Measurements from ENCODE around the gene PA2G4.

PA2G4 gene

GRCh38 chr12:56080556-56081138, 23.7 kb upstream of the PA2G4 start:
- Histone ChIP-seq H3K27ac (ENCODE audit: low read length) (no peak overlapping the region), H3K9me3 (ENCODE audit: control insufficient read depth, insufficient read depth, low read length) (no peaks in the 10 kb centered on the region), H3K4me3 (ENCODE audit: low read length) (peak overlapping the region; percentile 70), H3K36me3 (ENCODE audit: control insufficient read depth, insufficient read depth, low read length) (peaks cover 6% of the 10 kb centered on the region; the same call in 1 of the 2 replicates), H3K27me3 (ENCODE audit: control insufficient read depth, insufficient read depth, low read length) (no peaks in the 10 kb centered on the region), H3K4me1 (ENCODE audit: control insufficient read depth, insufficient read depth, low read length) (0 out of 2 replicates have a peak, but pooled peaks cover 2% of the 10 kb centered on the region)
- WGBS (ENCODE audit: insufficient coverage, insufficient read length), result no CpG with 5 or more reads among the region's 20 CpGs
- no peak for DNase-seq (ENCODE audit: low read depth, low spot score)

- no peak for DNase-seq (ENCODE audit: low read depth, low spot score)
- H3K27ac ChIP-seq (ENCODE audit: low read length), result no peak overlapping the region
- no peaks in the 10 kb centered on the region for H3K27me3 ChIP-seq (ENCODE audit: control insufficient read depth, insufficient read depth, low read length)
- H3K9me3 ChIP-seq (ENCODE audit: control insufficient read depth, insufficient read depth, low read length), result no peaks in the 10 kb centered on the region
- H3K4me3 ChIP-seq (ENCODE audit: low read length), result no peak overlapping the region; the same call in 1 of the 2 replicates
- peaks cover 10% of the 10 kb centered on the region; the same call in 1 of the 2 replicates for H3K36me3 ChIP-seq (ENCODE audit: control insufficient read depth, insufficient read depth, low read length)
- WGBS (ENCODE audit: insufficient coverage, insufficient read length), result no CpG with 5 or more reads among the region's 6 CpGs
- H3K4me1 ChIP-seq (ENCODE audit: control insufficient read depth, insufficient read depth, low read length), result 0 out of 2 replicates have a peak, but pooled peaks cover 2% of the 10 kb centered on the region
These were observed 22.7 kb upstream of the PA2G4 start for GRCh38 chr12:56081393-56082347.

- no peak for DNase-seq (ENCODE audit: low read depth, low spot score)
- no peaks in the 10 kb centered on the region for H3K27me3 ChIP-seq (ENCODE audit: control insufficient read depth, insufficient read depth, low read length)
- no peak overlapping the region for H3K4me3 ChIP-seq (ENCODE audit: low read length)
- 0 out of 2 replicates have a peak, but pooled peaks cover 2% of the 10 kb centered on the region for H3K4me1 ChIP-seq (ENCODE audit: control insufficient read depth, insufficient read depth, low read length)
- H3K9me3 ChIP-seq (ENCODE audit: control insufficient read depth, insufficient read depth, low read length), result no peaks in the 10 kb centered on the region
- no CpG with 5 or more reads among the region's 2 CpGs for WGBS (ENCODE audit: insufficient coverage, insufficient read length)
- H3K36me3 ChIP-seq (ENCODE audit: control insufficient read depth, insufficient read depth, low read length), result peaks cover 13% of the 10 kb centered on the region; the same call in 1 of the 2 replicates
- no peak overlapping the region for H3K27ac ChIP-seq (ENCODE audit: low read length)
These were observed 22.0 kb upstream of the PA2G4 start for GRCh38 chr12:56082382-56082781.

- no peak for DNase-seq (ENCODE audit: low read depth, low spot score)
- Histone ChIP-seq H3K4me3 (ENCODE audit: low read length) (no peak overlapping the region), H3K36me3 (ENCODE audit: control insufficient read depth, insufficient read depth, low read length) (peaks cover 19% of the 10 kb centered on the region; the same call in 1 of the 2 replicates), H3K4me1 (ENCODE audit: control insufficient read depth, insufficient read depth, low read length) (0 out of 2 replicates have a peak, but pooled peaks cover 2% of the 10 kb centered on the region), H3K9me3 (ENCODE audit: control insufficient read depth, insufficient read depth, low read length) (no peaks in the 10 kb centered on the region), H3K27me3 (ENCODE audit: control insufficient read depth, insufficient read depth, low read length) (no peaks in the 10 kb centered on the region), H3K27ac (ENCODE audit: low read length) (no peak overlapping the region)
- no CpG with 5 or more reads among the region's 3 CpGs for WGBS (ENCODE audit: insufficient coverage, insufficient read length)
These were observed 21.4 kb upstream of the PA2G4 start for GRCh38 chr12:56082967-56083366.

GRCh38 chr12:56084958-56085543, 19.3 kb upstream of the PA2G4 start:
- H3K4me1 ChIP-seq (ENCODE audit: control insufficient read depth, insufficient read depth, low read length), result 0 out of 2 replicates have a peak, but pooled peaks cover 2% of the 10 kb centered on the region
- no CpG with 5 or more reads among the region's 15 CpGs for WGBS (ENCODE audit: insufficient coverage, insufficient read length)
- no peaks in the 10 kb centered on the region for H3K9me3 ChIP-seq (ENCODE audit: control insufficient read depth, insufficient read depth, low read length)
- H3K4me3 ChIP-seq (ENCODE audit: low read length), result no peak overlapping the region
- H3K27ac ChIP-seq (ENCODE audit: low read length), result no peak overlapping the region
- H3K27me3 ChIP-seq (ENCODE audit: control insufficient read depth, insufficient read depth, low read length), result no peaks in the 10 kb centered on the region
- DNase-seq (ENCODE audit: low read depth, low spot score), result no peak
- H3K36me3 ChIP-seq (ENCODE audit: control insufficient read depth, insufficient read depth, low read length), result peaks cover 25% of the 10 kb centered on the region; the same call in 1 of the 2 replicates

- no peaks in the 10 kb centered on the region for H3K27me3 ChIP-seq (ENCODE audit: control insufficient read depth, insufficient read depth, low read length)
- WGBS (ENCODE audit: insufficient coverage, insufficient read length), result no CpG with 5 or more reads among the region's 3 CpGs
- 0 out of 2 replicates have a peak, but pooled peaks cover 2% of the 10 kb centered on the region for H3K4me1 ChIP-seq (ENCODE audit: control insufficient read depth, insufficient read depth, low read length)
- no peak for DNase-seq (ENCODE audit: low read depth, low spot score)
- peaks cover 25% of the 10 kb centered on the region; the same call in 1 of the 2 replicates for H3K36me3 ChIP-seq (ENCODE audit: control insufficient read depth, insufficient read depth, low read length)
- no peak overlapping the region for H3K27ac ChIP-seq (ENCODE audit: low read length)
- H3K9me3 ChIP-seq (ENCODE audit: control insufficient read depth, insufficient read depth, low read length), result no peaks in the 10 kb centered on the region
- no peak overlapping the region for H3K4me3 ChIP-seq (ENCODE audit: low read length)
These were observed 18.3 kb upstream of the PA2G4 start for GRCh38 chr12:56086096-56086495.

GRCh38 chr12:56086608-56087007, 17.8 kb upstream of the PA2G4 start:
- WGBS (ENCODE audit: insufficient coverage, insufficient read length), result no CpG with 5 or more reads among the region's 6 CpGs
- no peak for DNase-seq (ENCODE audit: low read depth, low spot score)
- Histone ChIP-seq H3K9me3 (ENCODE audit: control insufficient read depth, insufficient read depth, low read length) (no peaks in the 10 kb centered on the region), H3K4me3 (ENCODE audit: low read length) (no peak overlapping the region), H3K36me3 (ENCODE audit: control insufficient read depth, insufficient read depth, low read length) (peaks cover 25% of the 10 kb centered on the region; the same call in 1 of the 2 replicates), H3K4me1 (ENCODE audit: control insufficient read depth, insufficient read depth, low read length) (no peaks in the 10 kb centered on the region), H3K27ac (ENCODE audit: low read length) (no peak overlapping the region), H3K27me3 (ENCODE audit: control insufficient read depth, insufficient read depth, low read length) (no peaks in the 10 kb centered on the region)

GRCh38 chr12:56087220-56087619, 17.1 kb upstream of the PA2G4 start:
- no peak for DNase-seq (ENCODE audit: low read depth, low spot score)
- Histone ChIP-seq H3K4me1 (ENCODE audit: control insufficient read depth, insufficient read depth, low read length) (no peaks in the 10 kb centered on the region), H3K9me3 (ENCODE audit: control insufficient read depth, insufficient read depth, low read length) (no peaks in the 10 kb centered on the region), H3K27me3 (ENCODE audit: control insufficient read depth, insufficient read depth, low read length) (no peaks in the 10 kb centered on the region), H3K36me3 (ENCODE audit: control insufficient read depth, insufficient read depth, low read length) (peaks cover 25% of the 10 kb centered on the region; the same call in 1 of the 2 replicates), H3K27ac (ENCODE audit: low read length) (no peak overlapping the region), H3K4me3 (ENCODE audit: low read length) (no peak overlapping the region)
- no CpG with 5 or more reads among the region's 6 CpGs for WGBS (ENCODE audit: insufficient coverage, insufficient read length)

GRCh38 chr12:56097738-56098137, 6.6 kb upstream of the PA2G4 start:
- Histone ChIP-seq H3K27me3 (ENCODE audit: control insufficient read depth, insufficient read depth, low read length) (no peaks in the 10 kb centered on the region), H3K27ac (ENCODE audit: low read length) (no peak overlapping the region), H3K4me3 (ENCODE audit: low read length) (no peak overlapping the region), H3K4me1 (ENCODE audit: control insufficient read depth, insufficient read depth, low read length) (no peaks in the 10 kb centered on the region), H3K9me3 (ENCODE audit: control insufficient read depth, insufficient read depth, low read length) (no peaks in the 10 kb centered on the region), H3K36me3 (ENCODE audit: control insufficient read depth, insufficient read depth, low read length) (peaks cover 44% of the 10 kb centered on the region)
- WGBS (ENCODE audit: insufficient coverage, insufficient read length), result no CpG with 5 or more reads among the region's 6 CpGs
- no peak for DNase-seq (ENCODE audit: low read depth, low spot score)

- Histone ChIP-seq H3K36me3 (ENCODE audit: control insufficient read depth, insufficient read depth, low read length) (peaks cover 40% of the 10 kb centered on the region), H3K4me1 (ENCODE audit: control insufficient read depth, insufficient read depth, low read length) (no peaks in the 10 kb centered on the region), H3K9me3 (ENCODE audit: control insufficient read depth, insufficient read depth, low read length) (no peaks in the 10 kb centered on the region), H3K4me3 (ENCODE audit: low read length) (no peak overlapping the region), H3K27ac (ENCODE audit: low read length) (no peak overlapping the region), H3K27me3 (ENCODE audit: control insufficient read depth, insufficient read depth, low read length) (no peaks in the 10 kb centered on the region)
- WGBS (ENCODE audit: insufficient coverage, insufficient read length), result no CpG with 5 or more reads among the region's 3 CpGs
- DNase-seq (ENCODE audit: low read depth, low spot score), result no peak
These were observed 5.8 kb upstream of the PA2G4 start for GRCh38 chr12:56098592-56098991.

Measured in iPS DF 6.9 (cell line).